ENCODE results near the gene C1S.

Gene C1S

GRCh38 chr12:7075939-7076338 is 15.4 kb downstream of the C1S start:
- DNase-seq (ENCODE audit: low spot score): no peak

GRCh38 chr12:7076493-7076892 is 16.0 kb downstream of the C1S start:
- DNase-seq (ENCODE audit: low spot score): no peak

- no peak for DNase-seq (ENCODE audit: low spot score)
These were observed 17.6 kb downstream of the C1S start for GRCh38 chr12:7078163-7078562.

GRCh38 chr12:7079826-7080125 is 19.3 kb downstream of the C1S start:
- no peak for DNase-seq (ENCODE audit: low spot score)

- no peak for DNase-seq (ENCODE audit: low spot score)
These were observed 20.5 kb downstream of the C1S start for GRCh38 chr12:7081037-7081436.

- no peak for DNase-seq (ENCODE audit: low spot score)
These were observed 22.6 kb downstream of the C1S start for GRCh38 chr12:7083125-7083524.

GRCh38 chr12:7089196-7089871 is 28.8 kb downstream of the C1S start:
- no peak for DNase-seq (ENCODE audit: low spot score)

- DNase-seq (ENCODE audit: low spot score): no peak
These were observed 29.9 kb downstream of the C1S start for GRCh38 chr12:7090222-7090998.

- DNase-seq (ENCODE audit: low spot score): no peak
These were observed 30.7 kb downstream of the C1S start for GRCh38 chr12:7091171-7091570.

GRCh38 chr12:7091660-7092228 is 31.2 kb downstream of the C1S start:
- no peak for DNase-seq (ENCODE audit: low spot score)

- DNase-seq (ENCODE audit: low spot score): peak; percentile 80
These were observed 31.9 kb downstream of the C1S start, which contains the start of gene C1R for GRCh38 chr12:7092229-7092985. Gene C1R, minus strand, starts transcription at chr12:7092445. Its CDS starts 57 bp downstream, at chr12:7092388.

GRCh38 chr12:7092986-7093460 is 32.5 kb downstream of the C1S start:
- DNase-seq (ENCODE audit: low spot score): no peak

- no peak for DNase-seq (ENCODE audit: low spot score)
These were observed 33.0 kb downstream of the C1S start for GRCh38 chr12:7093486-7093885.

- DNase-seq (ENCODE audit: low spot score): no peak
These were observed 33.4 kb downstream of the C1S start for GRCh38 chr12:7093892-7094291.

- no peak for DNase-seq (ENCODE audit: low spot score)
These were observed 35.8 kb downstream of the C1S start for GRCh38 chr12:7096006-7096932.

- DNase-seq (ENCODE audit: low spot score): no peak
These were observed 36.5 kb downstream of the C1S start for GRCh38 chr12:7096979-7097378.

- no peak for DNase-seq (ENCODE audit: low spot score)
These were observed 38.9 kb downstream of the C1S start for GRCh38 chr12:7099290-7099996.

GRCh38 chr12:7100239-7100638 is 39.7 kb downstream of the C1S start:
- no peak for DNase-seq (ENCODE audit: low spot score)

- no peak for DNase-seq (ENCODE audit: low spot score)
These were observed 40.7 kb downstream of the C1S start for GRCh38 chr12:7101047-7101693.

- no peak for DNase-seq (ENCODE audit: low spot score)
These were observed 41.2 kb downstream of the C1S start for GRCh38 chr12:7101694-7102131.
